Vagina (tissue), 2 donors: ENCODE data around the gene THYN1.
A peak's percentile ranks its signal among the peaks of the same experiment; 100 is the strongest.

Experiments
- CTCF ChIP-seq, 3 experiments: fragments of 450-650 bp in 2 of 3; fragments of 200-600 bp in 1 of 3; sonication (generic) in 1 of 3; IDR thresholded peaks; one replicate each; pipeline ENCODE4 v1.5.1; 2017 to 2019; ENCODE audit warnings: antibody characterized with exemption in 3 of 3, mild to moderate bottlenecking in 2 of 3, moderate library complexity in 2 of 3
- POLR2A ChIP-seq, 2 donors: fragments of 450-650 bp; IDR thresholded peaks; one replicate each; pipeline ENCODE4 v1.6.1; 2017; ENCODE audit warnings: antibody characterized with exemption in 2 of 2, mild to moderate bottlenecking in 2 of 2, moderate library complexity in 2 of 2
- POLR2AphosphoS5 ChIP-seq, 2 donors: sonication (generic); formaldehyde crosslinking; IDR thresholded peaks; one replicate each; pipeline ENCODE4 v1.9.0; 2017; ENCODE audit warnings: antibody characterized with exemption in 2 of 2, mild to moderate bottlenecking in 2 of 2, low read depth in 1 of 2; ENCODE audit not compliant: insufficient read depth in 1 of 2

GRCh38 chr11:134253188-134253993 is at the start of gene THYN1, which contains the start of gene ACAD8:
- peak in 1 of 3 experiments; percentile 54 for TF ChIP-seq CTCF (IDR thresholded peaks at IDR 0.05)
- peak in 1 of 2 donors; percentile 45 for TF ChIP-seq POLR2A (IDR thresholded peaks at IDR 0.05)
- peak; percentile 97 for TF ChIP-seq POLR2AphosphoS5 (IDR thresholded peaks at IDR 0.05; ENCODE audit: insufficient read depth in 1 of 2, low read depth in 1 of 2)
